Stimulated activated CD4-positive, alpha-beta T cell treated with anti-CD3 and anti-CD28 coated beads, Interleukin-1b, Interleukin-23, amount 100 ng/mL, for 4 hours (primary cell): ENCODE results near the gene SEMA4D.

ENCODE experiments used
- DNase-seq, 2 donors: peaks; one replicate each; pipeline ENCODE4 v3.0.0-alpha.2; 2020; ENCODE audit warnings: low read depth in 2 of 2

SEMA4D gene

DNA sequence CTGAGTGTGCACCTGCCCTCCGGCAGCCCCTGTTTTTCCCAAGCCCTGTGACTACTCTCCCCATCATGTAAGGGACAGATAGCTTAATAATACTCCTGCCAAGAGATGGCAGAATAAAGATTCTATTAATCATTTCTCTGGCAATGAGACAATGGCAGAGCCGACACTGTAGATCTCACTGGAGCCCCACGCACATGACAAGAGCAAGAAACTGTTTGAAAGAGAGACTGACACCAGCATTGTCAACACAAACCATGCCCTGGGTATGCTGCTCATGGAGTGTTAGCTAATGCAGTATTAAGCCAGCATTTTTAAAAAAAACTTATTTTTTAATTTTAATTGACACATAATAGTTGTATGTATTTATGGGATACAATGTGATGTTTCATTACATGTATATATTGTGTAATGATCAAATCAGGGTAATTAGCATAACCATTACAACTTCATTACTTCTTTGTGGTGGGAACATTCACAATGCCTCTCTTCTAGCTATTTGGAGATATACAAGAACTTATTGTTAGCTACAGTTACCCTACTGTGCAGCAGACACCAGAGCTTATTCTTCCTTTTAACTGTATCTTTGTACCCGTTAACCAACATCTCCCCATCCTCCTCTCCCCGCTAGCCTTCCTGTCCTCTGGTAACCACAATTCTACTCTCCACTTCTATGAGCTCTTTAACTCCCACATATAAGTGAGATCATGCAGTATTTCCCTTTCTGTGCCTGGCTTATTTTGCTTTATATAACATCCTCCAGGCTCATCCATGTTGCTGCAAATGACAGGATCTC is 31.5 kb upstream of the SEMA4D start:
- DNase-seq, result no peak

- DNase-seq, result no peak
These were observed 30.6 kb upstream of the SEMA4D start for GRCh38 chr9:89528540-89528939.

DNA sequence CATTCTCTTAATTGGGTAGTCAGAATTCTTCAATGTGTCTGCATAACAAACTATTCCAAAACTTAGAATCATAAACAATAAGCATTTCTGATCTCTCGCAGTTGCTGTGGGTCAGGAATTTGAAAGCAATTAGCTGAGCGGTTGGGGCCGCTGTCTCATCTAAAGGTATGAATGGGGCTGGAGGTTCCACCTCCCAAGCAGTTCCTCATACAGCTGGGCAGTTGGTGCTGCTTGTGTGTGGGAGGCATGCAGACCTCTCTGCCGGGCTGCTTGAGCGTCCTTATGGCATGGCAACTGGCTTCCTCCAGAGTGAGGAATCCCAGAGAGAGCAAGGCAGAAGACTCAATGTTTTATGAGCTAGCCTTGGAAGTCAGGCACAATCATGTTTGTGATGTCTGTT is 30.2 kb upstream of the SEMA4D start:
- DNase-seq, result no peak

- no peak for DNase-seq
These were observed 29.2 kb upstream of the SEMA4D start for GRCh38 chr9:89527084-89527483.

DNA sequence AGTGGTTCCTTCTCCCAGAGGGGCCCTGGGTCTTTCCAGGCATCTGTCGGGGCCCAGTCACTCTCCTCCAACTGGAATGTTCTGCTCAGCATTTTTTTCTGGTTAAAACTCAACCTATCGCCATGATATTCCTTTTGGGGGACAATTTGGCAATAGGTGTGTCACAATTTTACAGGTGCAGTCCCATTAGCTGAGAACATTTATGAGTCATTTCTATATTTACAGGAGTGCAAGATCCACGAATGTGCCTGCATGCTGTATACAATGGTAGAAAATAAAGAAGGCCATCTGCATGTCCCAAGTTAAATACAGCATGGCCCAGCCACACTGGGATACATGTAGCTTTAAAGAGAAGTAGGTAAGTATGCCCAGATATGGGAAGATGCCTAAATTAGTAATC is 28.8 kb upstream of the SEMA4D start:
- DNase-seq, result no peak

GRCh38 chr9:89525446-89526374 is 27.8 kb upstream of the SEMA4D start:
- no peak for DNase-seq

DNA sequence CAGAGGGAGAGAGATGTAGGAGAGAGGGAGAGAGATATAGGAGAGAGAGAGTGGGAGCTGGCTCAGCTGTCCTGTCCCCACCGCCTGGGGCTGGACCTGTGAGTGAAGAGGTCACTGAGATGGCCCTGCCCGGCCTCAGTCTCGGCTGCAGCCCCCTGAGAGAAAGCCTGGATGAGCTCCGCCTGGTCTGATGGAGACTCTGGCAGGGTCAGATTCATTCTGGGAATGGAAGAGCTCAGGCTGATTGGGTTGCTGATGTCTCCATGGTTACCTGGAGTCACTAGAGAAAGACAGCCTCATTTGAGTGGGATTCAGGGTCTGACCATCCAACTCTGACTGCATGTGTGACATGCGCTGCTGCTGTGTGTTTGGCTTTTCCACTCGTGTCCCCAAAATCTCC is 27.1 kb upstream of the SEMA4D start:
- DNase-seq, result no peak

DNA sequence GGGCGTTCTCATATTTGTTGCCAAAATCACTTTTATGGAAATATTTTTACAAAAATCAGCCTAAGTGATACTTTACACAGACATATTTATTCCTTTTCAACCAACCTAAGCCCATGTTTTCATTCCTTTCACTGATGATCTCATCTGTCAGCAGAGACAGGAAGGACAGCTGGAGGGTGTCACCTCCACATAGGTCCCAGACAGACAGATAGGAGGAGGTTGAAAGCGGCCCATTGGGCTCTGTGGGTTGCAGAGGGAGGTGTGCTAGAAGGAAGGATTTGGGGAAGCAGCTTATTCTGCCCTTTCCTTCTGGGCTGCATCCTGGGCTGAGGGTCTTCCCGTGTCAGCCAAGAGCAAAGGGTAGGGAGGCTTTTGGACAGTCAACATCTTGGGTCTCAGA is 26.0 kb upstream of the SEMA4D start:
- peak in 1 of 2 donors; percentile 40 for DNase-seq

- no peak for DNase-seq
These were observed 25.0 kb upstream of the SEMA4D start for GRCh38 chr9:89522959-89523285.

- DNase-seq, result peak; percentile 41 to 52
These were observed 24.5 kb upstream of the SEMA4D start for GRCh38 chr9:89522261-89522958.

DNA sequence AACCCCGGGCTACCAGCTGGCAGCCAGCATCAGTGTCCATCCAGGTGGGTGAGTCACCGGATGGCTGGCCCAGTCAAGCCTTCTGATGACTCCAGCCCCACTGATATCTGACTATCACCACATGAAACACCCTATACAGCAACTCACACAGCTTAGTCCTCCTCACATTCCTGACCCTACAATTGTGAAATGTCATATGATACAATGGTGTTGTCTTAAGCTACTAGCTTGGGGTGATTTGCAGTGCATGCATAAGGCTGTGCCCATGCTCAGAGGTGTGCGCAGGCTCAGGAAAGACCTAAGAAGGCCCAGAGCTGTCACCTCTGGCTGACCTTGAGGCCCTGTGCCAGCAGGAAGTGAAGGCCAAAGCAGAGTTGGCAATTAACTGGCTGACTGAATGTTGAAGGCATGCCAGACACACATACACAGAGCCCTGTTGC is 21.5 kb upstream of the SEMA4D start:
- DNase-seq, result no peak

DNA sequence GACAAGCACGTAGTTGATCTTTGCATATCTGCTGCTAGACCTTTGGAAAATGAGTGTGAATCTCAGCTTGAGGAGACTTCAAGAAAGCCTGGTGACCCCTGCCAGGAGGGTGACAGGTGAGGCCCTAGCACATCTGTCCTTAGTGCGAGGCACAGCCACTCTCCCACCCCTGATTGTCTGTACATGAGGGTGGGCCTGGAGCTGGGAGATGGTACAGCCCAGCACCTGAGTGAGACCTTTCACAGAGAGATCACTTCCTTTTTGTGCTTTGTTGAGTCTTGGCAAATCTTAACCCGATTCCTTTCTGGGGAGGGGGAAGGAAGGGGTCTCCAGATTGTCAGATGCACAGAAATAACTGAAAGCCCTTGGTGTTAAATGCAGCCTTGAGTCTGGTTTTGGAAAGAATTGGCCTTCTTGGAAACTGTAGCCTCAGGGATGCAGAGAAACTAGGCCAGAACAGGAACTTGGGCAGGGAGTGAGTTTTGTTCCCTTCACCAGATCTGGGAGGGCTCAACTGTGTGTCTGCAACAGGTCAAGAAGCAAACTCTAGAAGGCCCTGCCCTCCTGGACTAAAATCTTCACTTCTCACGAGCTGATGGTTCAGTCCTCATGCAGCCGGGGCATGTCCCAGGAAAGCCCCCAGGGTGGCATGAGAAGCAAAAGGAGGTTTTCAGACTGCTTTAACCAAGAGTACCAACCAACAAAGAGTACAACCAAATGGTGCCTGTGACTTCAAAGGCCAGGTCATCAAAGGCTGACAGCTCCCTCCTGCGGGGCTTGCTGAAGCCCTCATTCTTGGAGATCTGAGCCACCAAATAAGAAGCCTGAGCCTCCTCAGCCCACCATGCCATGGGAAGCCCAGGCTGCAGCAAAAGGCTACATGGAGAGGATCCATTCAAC is 20.8 kb upstream of the SEMA4D start:
- no peak for DNase-seq

GRCh38 chr9:89515416-89515815 is 17.5 kb upstream of the SEMA4D start:
- DNase-seq, result no peak

GRCh38 chr9:89514956-89515355 is 17.0 kb upstream of the SEMA4D start:
- no peak for DNase-seq

GRCh38 chr9:89514337-89514736 is 16.4 kb upstream of the SEMA4D start:
- DNase-seq, result no peak

DNA sequence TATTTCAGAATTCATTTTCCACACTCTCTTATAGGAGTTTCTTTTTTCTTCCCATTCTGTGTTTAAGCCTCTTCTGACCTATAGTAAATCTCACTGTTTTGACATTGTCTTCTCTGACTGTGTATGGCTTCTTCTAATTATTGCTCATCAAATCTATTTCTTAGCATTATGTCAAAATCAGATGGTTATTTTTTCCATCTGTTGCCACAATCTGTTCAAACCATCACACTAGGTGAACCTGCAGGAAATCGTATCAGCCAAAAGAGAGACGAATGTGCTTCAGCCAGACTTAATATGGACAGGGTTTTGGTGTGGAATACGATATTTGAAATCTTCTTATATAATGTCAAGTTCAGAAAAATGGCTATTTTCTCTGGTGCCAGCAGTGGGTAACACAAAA is 15.9 kb upstream of the SEMA4D start:
- DNase-seq, result no peak

DNA sequence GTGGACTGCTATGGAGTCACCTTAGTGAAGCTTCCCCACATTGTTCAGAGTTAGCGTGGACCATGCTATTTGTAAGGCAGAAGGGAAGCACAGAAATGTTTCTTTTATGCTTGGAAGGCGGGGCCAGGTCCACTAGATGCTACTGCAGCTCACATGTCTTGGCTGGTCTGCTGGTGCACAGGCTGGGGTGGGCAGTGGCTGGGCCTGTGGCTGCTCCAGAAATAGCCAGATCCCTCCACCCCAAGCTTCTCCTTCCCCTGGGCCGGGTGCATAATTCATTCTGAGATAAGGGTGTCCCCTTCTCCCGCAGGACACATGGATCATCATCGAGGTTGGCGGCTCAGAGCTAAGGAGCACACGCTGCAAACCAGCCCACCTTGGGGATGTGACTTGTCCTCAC is 14.5 kb upstream of the SEMA4D start:
- DNase-seq, result no peak

- DNase-seq, result no peak
These were observed 11.2 kb upstream of the SEMA4D start for GRCh38 chr9:89508951-89509615.

DNA sequence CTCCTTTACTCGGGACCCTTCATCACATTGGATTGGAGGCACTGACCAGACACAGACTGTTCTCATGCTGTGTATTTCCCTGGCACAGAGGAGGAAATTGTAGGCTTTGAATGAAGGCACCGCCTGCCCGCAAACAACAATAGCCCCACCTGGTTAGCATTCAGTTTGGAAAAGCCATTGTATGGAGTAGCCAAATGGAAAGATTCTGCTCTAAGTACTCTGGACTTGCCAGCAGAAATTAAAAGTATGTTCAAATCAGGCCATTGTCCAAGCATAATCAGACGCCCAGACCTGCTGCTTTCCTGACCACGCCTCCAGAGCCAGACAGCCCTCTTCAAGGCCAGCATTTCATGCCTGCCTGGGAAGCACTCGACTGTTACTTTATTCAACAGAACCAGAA is 8.0 kb upstream of the SEMA4D start:
- no peak for DNase-seq

- no peak for DNase-seq
These were observed 7.1 kb upstream of the SEMA4D start for GRCh38 chr9:89505048-89505447.

DNA sequence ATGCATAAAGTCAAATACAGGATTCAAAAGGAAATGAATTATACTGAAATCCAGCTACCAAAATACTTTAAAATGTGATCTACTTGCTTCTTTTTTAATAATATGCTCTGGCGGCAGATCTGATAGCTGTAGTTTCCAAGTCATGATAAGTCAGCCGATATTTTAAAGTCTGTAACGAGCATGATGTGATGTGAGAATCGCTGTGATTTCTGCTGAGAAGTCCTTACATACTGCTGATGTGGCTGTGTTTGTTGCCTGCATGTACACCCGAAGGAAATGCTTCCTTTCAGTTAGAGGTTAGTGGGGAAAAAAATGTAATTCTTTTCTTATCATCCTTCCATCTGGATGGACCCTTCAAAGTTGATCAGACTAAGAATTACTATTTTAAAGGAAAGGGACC is 4.8 kb upstream of the SEMA4D start:
- DNase-seq, result no peak
